Measurements from ENCODE around the gene CHST11.
"Not testable (repeated sequence)": the region's sequence is repeated elsewhere in the genome, so short reads cannot be mapped to it uniquely, and the experiment has no call there.

The CHST11 gene

GRCh38 chr12:104567832-104568486, 111.2 kb downstream of the CHST11 start:
- DNase-seq = no peak

GRCh38 chr12:104568487-104568868, 111.7 kb downstream of the CHST11 start:
- no peak for DNase-seq

- no peak for DNase-seq
Measured at GRCh38 chr12:104568935-104569334, 112.2 kb downstream of the CHST11 start.

- DNase-seq = peak; percentile 32
Measured at GRCh38 chr12:104569346-104570173, 112.8 kb downstream of the CHST11 start.

GRCh38 chr12:104570174-104570907, 113.6 kb downstream of the CHST11 start:
- DNase-seq = no peak

- DNase-seq = no peak
Measured at GRCh38 chr12:104571328-104571727, 114.6 kb downstream of the CHST11 start.

- not testable (repeated sequence) for DNase-seq
Measured at GRCh38 chr12:104574353-104574752, 117.6 kb downstream of the CHST11 start.

GRCh38 chr12:104574758-104575157, 118.0 kb downstream of the CHST11 start:
- not testable (repeated sequence) for DNase-seq

- DNase-seq = no peak
Measured at GRCh38 chr12:104575442-104576186, 118.9 kb downstream of the CHST11 start.

GRCh38 chr12:104576187-104576778, 119.5 kb downstream of the CHST11 start:
- DNase-seq = no peak

- no peak for DNase-seq
Measured at GRCh38 chr12:104576980-104577580, 120.3 kb downstream of the CHST11 start.

GRCh38 chr12:104577581-104577981, 120.8 kb downstream of the CHST11 start:
- DNase-seq = no peak

- DNase-seq = no peak
Measured at GRCh38 chr12:104578453-104578852, 121.7 kb downstream of the CHST11 start.

GRCh38 chr12:104579718-104580495, 123.2 kb downstream of the CHST11 start:
- DNase-seq = no peak

GRCh38 chr12:104581005-104581570, 124.3 kb downstream of the CHST11 start:
- no peak for DNase-seq

- no peak for DNase-seq
Measured at GRCh38 chr12:104582739-104583138, 126.0 kb downstream of the CHST11 start.

GRCh38 chr12:104583301-104583700, 126.6 kb downstream of the CHST11 start:
- DNase-seq = no peak

- DNase-seq = no peak
Measured at GRCh38 chr12:104585448-104586055, 128.8 kb downstream of the CHST11 start.

- DNase-seq = no peak
Measured at GRCh38 chr12:104586351-104586919, 129.7 kb downstream of the CHST11 start.

All from activated effector memory CD4-positive, alpha-beta T cell treated with Interleukin-2 at 50 U/mL for 16 hours (primary cell).